ENCODE measurements around the gene TNS1.

The TNS1 gene

GRCh38 chr2:218024336-218024735 lies 21.5 kb upstream of the TNS1 start:
- TF ChIP-seq SPI1 (IDR thresholded peaks at IDR 0.05; ENCODE audit: borderline replicate concordance, low read depth), result no peak
- no peak for TF ChIP-seq POLR2AphosphoS5 (IDR thresholded peaks at IDR 0.05; ENCODE audit: low read depth)
- TF ChIP-seq CTCF (IDR thresholded peaks at IDR 0.05; ENCODE audit: insufficient read depth, low read length), result no peak
- no peak for TF ChIP-seq REST (IDR thresholded peaks at IDR 0.05; ENCODE audit: insufficient replicate concordance, low read depth)
- TF ChIP-seq GABPA (IDR thresholded peaks at IDR 0.05; ENCODE audit: low read depth), result no peak
- H3K4me3 ChIP-seq (replicated peaks; ENCODE audit: insufficient read depth, low read length), result no peak overlapping the region
- no peak overlapping the region for H3K27ac ChIP-seq (replicated peaks)
- DNase-seq (ENCODE audit: low read depth in 1 of 2, low spot score in 1 of 2), result no peak
- no peaks in the 10 kb centered on the region for H3K27me3 ChIP-seq (ENCODE audit: insufficient read depth, poor library complexity, severe bottlenecking)

- H3K4me3 ChIP-seq (replicated peaks; ENCODE audit: insufficient read depth, low read length), result no peak overlapping the region
- H3K27ac ChIP-seq (replicated peaks), result no peak overlapping the region
- TF ChIP-seq POLR2AphosphoS5 (IDR thresholded peaks at IDR 0.05; ENCODE audit: low read depth), result no peak
- no peak for TF ChIP-seq REST (IDR thresholded peaks at IDR 0.05; ENCODE audit: insufficient replicate concordance, low read depth)
- no peak for TF ChIP-seq CTCF (IDR thresholded peaks at IDR 0.05; ENCODE audit: insufficient read depth, low read length)
- TF ChIP-seq GABPA (IDR thresholded peaks at IDR 0.05; ENCODE audit: low read depth), result no peak
- TF ChIP-seq SPI1 (IDR thresholded peaks at IDR 0.05; ENCODE audit: borderline replicate concordance, low read depth), result no peak
- DNase-seq (ENCODE audit: low read depth in 1 of 2, low spot score in 1 of 2), result no peak
- no peaks in the 10 kb centered on the region for H3K27me3 ChIP-seq (ENCODE audit: insufficient read depth, poor library complexity, severe bottlenecking)
These were observed 20.8 kb upstream of the TNS1 start for GRCh38 chr2:218023636-218024035.

- H3K27ac ChIP-seq (replicated peaks), result no peak overlapping the region
- TF ChIP-seq REST (IDR thresholded peaks at IDR 0.05; ENCODE audit: insufficient replicate concordance, low read depth), result no peak
- no peak for TF ChIP-seq GABPA (IDR thresholded peaks at IDR 0.05; ENCODE audit: low read depth)
- TF ChIP-seq CTCF (IDR thresholded peaks at IDR 0.05; ENCODE audit: insufficient read depth, low read length), result no peak
- no peak for TF ChIP-seq SPI1 (IDR thresholded peaks at IDR 0.05; ENCODE audit: borderline replicate concordance, low read depth)
- TF ChIP-seq POLR2AphosphoS5 (IDR thresholded peaks at IDR 0.05; ENCODE audit: low read depth), result no peak
- H3K27me3 ChIP-seq (ENCODE audit: insufficient read depth, poor library complexity, severe bottlenecking), result no peaks in the 10 kb centered on the region
- no peak overlapping the region for H3K4me3 ChIP-seq (replicated peaks; ENCODE audit: insufficient read depth, low read length)
- DNase-seq (ENCODE audit: low read depth in 1 of 2, low spot score in 1 of 2), result no peak
These were observed 20.2 kb upstream of the TNS1 start for GRCh38 chr2:218022851-218023530.
